Kidney epithelial cell (primary cell): ENCODE results near the gene TMEM130. TPM values are rescaled to one million over a fixed set of nuclear protein-coding genes. Genes with fewer than 3 reads are reported as not detected.

ENCODE experiments used
- DNase-seq: peaks from one replicate; pipeline ENCODE4 v3.0.0-alpha.2; 2010; ENCODE audit warnings: low read depth
- H3K27me3 ChIP-seq: 2 replicates; pipeline ENCODE4 v1.6.0; 2011; ENCODE audit warnings: low read length; ENCODE audit not compliant: control insufficient read depth, insufficient read depth
- H3K36me3 ChIP-seq: 2 replicates; pipeline ENCODE4 v1.5.1; 2011; ENCODE audit warnings: low read length; ENCODE audit not compliant: control insufficient read depth, insufficient read depth
- H3K4me3 ChIP-seq: 2 replicates; pipeline ENCODE4 v1.5.1; 2011; ENCODE audit warnings: low read depth, mild to moderate bottlenecking, control low read depth, low read length
- CTCF ChIP-seq: IDR thresholded peaks from 2 replicates; pipeline ENCODE4 v1.5.1; 2011; ENCODE audit warnings: mild to moderate bottlenecking, moderate library complexity, low read length, control low read depth, inconsistent platforms; ENCODE audit not compliant: insufficient read depth, poor library complexity, severe bottlenecking
- total RNA-seq: library from RNA; depleted of rRNA; stranded (reverse); fragments of >200 nt; gene quantifications from 2 replicates; pipeline ENCODE4 v1.2.3, GENCODE V29; 2015

TMEM130 gene
- total RNA-seq, 1 donor from 2014 or later, result 0.33 TPM

GRCh38 chr7:98808751-98809460 lies 60.9 kb downstream of the TMEM130 start:
- no peak for DNase-seq
- Histone ChIP-seq H3K36me3 (no peaks in the 10 kb centered on the region), H3K27me3 (no peaks in the 10 kb centered on the region), H3K4me3 (no peak overlapping the region)
- TF ChIP-seq CTCF, result no peak

- no peak for TF ChIP-seq CTCF
Measured at GRCh38 chr7:98807068-98808048, 62.5 kb downstream of the TMEM130 start.

GRCh38 chr7:98805956-98806838 lies 63.6 kb downstream of the TMEM130 start:
- no peak for DNase-seq

More at GRCh38 chr7:98807068-98808048, 62.5 kb downstream of the TMEM130 start:
- DNase-seq, result no peak
- Histone ChIP-seq H3K4me3 (no peak overlapping the region), H3K36me3 (no peaks in the 10 kb centered on the region), H3K27me3 (no peaks in the 10 kb centered on the region)

GRCh38 chr7:98802781-98803110 lies 67.1 kb downstream of the TMEM130 start:
- TF ChIP-seq CTCF, result no peak
- H3K4me3 ChIP-seq, result no peak overlapping the region
- no peaks in the 10 kb centered on the region for H3K36me3 ChIP-seq
- no peak for DNase-seq
- no peaks in the 10 kb centered on the region for H3K27me3 ChIP-seq

More at GRCh38 chr7:98805956-98806838, 63.6 kb downstream of the TMEM130 start:
- Histone ChIP-seq H3K27me3 (no peaks in the 10 kb centered on the region), H3K36me3 (no peaks in the 10 kb centered on the region), H3K4me3 (no peak overlapping the region)
- no peak for TF ChIP-seq CTCF

GRCh38 chr7:98802088-98802780 lies 67.6 kb downstream of the TMEM130 start:
- TF ChIP-seq CTCF, result no peak
- peak; percentile 35 for DNase-seq

More at GRCh38 chr7:98802088-98802780, 67.6 kb downstream of the TMEM130 start:
- H3K36me3 ChIP-seq, result no peaks in the 10 kb centered on the region
- H3K27me3 ChIP-seq, result no peaks in the 10 kb centered on the region
- no peak overlapping the region for H3K4me3 ChIP-seq
